Thyroid gland (tissue), 4 donors: ENCODE measurements around the gene HS6ST1. TPM values are rescaled to one million over a fixed set of nuclear protein-coding genes. Genes with fewer than 3 reads are reported as not detected.

Source experiments
- DNase-seq, 2 donors: peaks; one replicate each; pipeline ENCODE4 v3.0.0-alpha.2; 2019
- H3K27ac ChIP-seq, 3 donors: fragments of 200-600 bp; sonication (generic); 1 replicate in 2 of 3; 2 replicates in 1 of 3; pipeline ENCODE4 v1.5.1; 2016 to 2019; ENCODE audit warnings: mild to moderate bottlenecking in 1 of 3, moderate library complexity in 1 of 3
- H3K27me3 ChIP-seq: fragments of 200-600 bp; sonication (generic); one replicate; pipeline ENCODE4 v1.5.1; 2019
- H3K36me3 ChIP-seq, 2 donors: fragments of 200-600 bp; sonication (generic); one replicate each; pipeline ENCODE4 v1.5.1; 2016 to 2019
- H3K4me1 ChIP-seq, 2 donors: fragments of 200-600 bp; sonication (generic); one replicate each; pipeline ENCODE4 v1.5.1; 2017 to 2019
- H3K4me3 ChIP-seq, 3 donors: fragments of 200-600 bp; sonication (generic); replicated peaks in 1 of 3; 1 replicate in 2 of 3; 2 replicates in 1 of 3; pipeline ENCODE4 v1.5.1; 2016; ENCODE audit warnings: mild to moderate bottlenecking in 1 of 3
- H3K9me3 ChIP-seq: fragments of 200-600 bp; sonication (generic); one replicate; pipeline ENCODE4 v1.5.1; 2017
- POLR2A ChIP-seq, 2 donors: fragments of 450-650 bp; IDR thresholded peaks; one replicate each; pipeline ENCODE4 v1.6.1; 2017; ENCODE audit warnings: antibody characterized with exemption in 2 of 2, mild to moderate bottlenecking in 2 of 2, moderate library complexity in 1 of 2
- WGBS, 2 donors: methylation state at CpG; one replicate each; pipeline ENCODE4 v1.1.5; 2017; 5-methylcytosine and 5-hydroxymethylcytosine counted together
- intact Hi-C: fragments of 100-400 bp; cut with DNase I; formaldehyde crosslinking; loops from one replicate; pipeline ENCODE4 v1.15.1; 2023
- total RNA-seq, 4 donors: library from RNA; depleted of rRNA; stranded (reverse); fragments of >200 nt; gene quantifications; one replicate each; pipeline ENCODE4 v1.2.3, GENCODE V29; 2016
- TF ChIP-seq, protein P1 (sequence below), 6 experiments: fragments of 200-600 bp in 3 of 6; fragments of 450-650 bp in 3 of 6; sonication (generic) in 3 of 6; IDR thresholded peaks; one replicate each; pipeline ENCODE4 v1.5.1; 2016 to 2019; ENCODE audit warnings: antibody characterized with exemption in 6 of 6, mild to moderate bottlenecking in 2 of 6, inconsistent platforms in 1 of 6, moderate library complexity in 1 of 6

HS6ST1 gene
- total RNA-seq, 4 donors from 2014 or later: 27.1 to 35.6 (median 32.5) TPM

DNA sequence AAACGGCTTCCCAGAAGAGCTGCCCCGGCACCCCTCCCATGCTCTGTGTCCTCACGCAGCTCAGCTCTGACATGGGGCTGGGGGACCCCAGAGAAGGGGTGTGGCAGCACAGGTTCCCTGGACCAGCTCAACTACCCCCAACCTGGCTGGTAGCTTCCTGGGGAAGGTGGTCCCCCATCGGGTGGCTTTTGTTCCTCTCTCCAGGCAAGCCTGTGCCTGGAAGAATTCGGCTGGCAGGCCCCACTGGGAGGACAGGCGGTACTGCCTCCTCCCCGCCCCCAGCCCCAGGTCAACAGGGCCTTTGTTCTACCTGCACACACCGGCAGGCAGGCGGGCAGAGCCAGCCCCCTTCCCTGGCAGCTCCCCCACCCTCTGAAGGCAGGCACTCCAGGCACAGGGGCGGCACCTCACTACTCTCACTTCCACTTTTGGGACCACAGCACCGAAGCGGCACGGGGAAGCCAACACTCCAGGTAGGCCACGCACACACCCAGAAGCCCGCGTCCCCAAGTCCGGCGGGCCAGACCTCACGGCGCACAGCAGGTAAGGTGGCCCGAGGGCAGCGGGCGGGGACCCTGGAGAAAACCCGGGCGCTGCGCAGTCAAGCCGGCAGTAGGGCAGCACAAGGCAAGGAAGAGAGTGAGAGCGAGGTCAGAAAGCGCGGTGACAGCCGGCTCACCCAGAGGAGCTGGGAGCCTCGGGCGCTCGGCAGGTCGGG, 1.3 kb downstream of the HS6ST1 start:
- 0 to 2% methylated on average over 23 to 24 of the region's 35 CpGs for WGBS, 2 donors
- peak; percentile 67 to 71 for DNase-seq
- no peaks in the 10 kb centered on the region for H3K36me3 ChIP-seq
- intact Hi-C loops: loop anchor here (10.0 kb wide), 1 partner anchor 417 kb away; no protein-coding TSS in a partner anchor
- H3K27ac ChIP-seq: peak overlapping the region in 1 of 3 donors; percentile 53
- no peaks in the 10 kb centered on the region for H3K27me3 ChIP-seq
- H3K4me1 ChIP-seq: peaks cover 24 to 47% of the 10 kb centered on the region in 2 donors
- peak overlapping the region; percentile 39 to 64 (median 63) for H3K4me3 ChIP-seq
- H3K9me3 ChIP-seq: no peaks in the 10 kb centered on the region
- TF ChIP-seq, protein P1, sequence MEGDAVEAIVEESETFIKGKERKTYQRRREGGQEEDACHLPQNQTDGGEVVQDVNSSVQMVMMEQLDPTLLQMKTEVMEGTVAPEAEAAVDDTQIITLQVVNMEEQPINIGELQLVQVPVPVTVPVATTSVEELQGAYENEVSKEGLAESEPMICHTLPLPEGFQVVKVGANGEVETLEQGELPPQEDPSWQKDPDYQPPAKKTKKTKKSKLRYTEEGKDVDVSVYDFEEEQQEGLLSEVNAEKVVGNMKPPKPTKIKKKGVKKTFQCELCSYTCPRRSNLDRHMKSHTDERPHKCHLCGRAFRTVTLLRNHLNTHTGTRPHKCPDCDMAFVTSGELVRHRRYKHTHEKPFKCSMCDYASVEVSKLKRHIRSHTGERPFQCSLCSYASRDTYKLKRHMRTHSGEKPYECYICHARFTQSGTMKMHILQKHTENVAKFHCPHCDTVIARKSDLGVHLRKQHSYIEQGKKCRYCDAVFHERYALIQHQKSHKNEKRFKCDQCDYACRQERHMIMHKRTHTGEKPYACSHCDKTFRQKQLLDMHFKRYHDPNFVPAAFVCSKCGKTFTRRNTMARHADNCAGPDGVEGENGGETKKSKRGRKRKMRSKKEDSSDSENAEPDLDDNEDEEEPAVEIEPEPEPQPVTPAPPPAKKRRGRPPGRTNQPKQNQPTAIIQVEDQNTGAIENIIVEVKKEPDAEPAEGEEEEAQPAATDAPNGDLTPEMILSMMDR (IDR thresholded peaks at IDR 0.05): no peak
- TF ChIP-seq POLR2A (IDR thresholded peaks at IDR 0.05): peak in 1 of 2 donors; percentile 43

DNA sequence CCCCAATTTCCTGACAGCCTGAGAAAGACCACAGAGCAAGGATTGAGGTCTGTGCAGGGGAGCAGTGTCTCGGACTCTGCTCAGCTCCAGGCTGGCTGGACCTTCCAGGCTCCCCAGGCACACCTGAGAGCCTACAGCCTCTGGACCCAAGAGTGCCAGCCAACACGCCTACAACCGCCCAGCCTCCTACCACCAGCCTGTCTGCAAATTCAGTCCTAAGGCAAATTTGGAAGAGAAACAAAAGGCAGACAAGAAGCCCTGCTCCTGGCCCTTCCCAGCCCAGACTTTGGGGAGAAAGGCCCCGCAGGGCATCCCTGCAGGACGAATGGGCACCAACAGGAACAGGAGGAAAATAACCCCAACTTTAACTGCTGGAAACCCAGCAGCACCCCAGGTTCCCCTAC, 1.9 kb downstream of the HS6ST1 start:
- peak in 1 of 2 donors; percentile 7 for DNase-seq
- no peak overlapping the region for H3K27ac ChIP-seq
- intact Hi-C loops: loop anchor here (10.0 kb wide), 1 partner anchor 418 kb away; no protein-coding TSS in a partner anchor
- H3K4me3 ChIP-seq: peak overlapping the region in 1 of 3 donors; percentile 39
- 30 to 53% methylated on average over 3 to 5 of the region's 5 CpGs for WGBS, 2 donors
- peaks cover 24 to 45% of the 10 kb centered on the region in 2 donors for H3K4me1 ChIP-seq
- H3K9me3 ChIP-seq: no peaks in the 10 kb centered on the region
- H3K36me3 ChIP-seq: no peaks in the 10 kb centered on the region
- H3K27me3 ChIP-seq: no peaks in the 10 kb centered on the region
- TF ChIP-seq, protein P1 (IDR thresholded peaks at IDR 0.05): no peak
- TF ChIP-seq POLR2A (IDR thresholded peaks at IDR 0.05): no peak

DNA sequence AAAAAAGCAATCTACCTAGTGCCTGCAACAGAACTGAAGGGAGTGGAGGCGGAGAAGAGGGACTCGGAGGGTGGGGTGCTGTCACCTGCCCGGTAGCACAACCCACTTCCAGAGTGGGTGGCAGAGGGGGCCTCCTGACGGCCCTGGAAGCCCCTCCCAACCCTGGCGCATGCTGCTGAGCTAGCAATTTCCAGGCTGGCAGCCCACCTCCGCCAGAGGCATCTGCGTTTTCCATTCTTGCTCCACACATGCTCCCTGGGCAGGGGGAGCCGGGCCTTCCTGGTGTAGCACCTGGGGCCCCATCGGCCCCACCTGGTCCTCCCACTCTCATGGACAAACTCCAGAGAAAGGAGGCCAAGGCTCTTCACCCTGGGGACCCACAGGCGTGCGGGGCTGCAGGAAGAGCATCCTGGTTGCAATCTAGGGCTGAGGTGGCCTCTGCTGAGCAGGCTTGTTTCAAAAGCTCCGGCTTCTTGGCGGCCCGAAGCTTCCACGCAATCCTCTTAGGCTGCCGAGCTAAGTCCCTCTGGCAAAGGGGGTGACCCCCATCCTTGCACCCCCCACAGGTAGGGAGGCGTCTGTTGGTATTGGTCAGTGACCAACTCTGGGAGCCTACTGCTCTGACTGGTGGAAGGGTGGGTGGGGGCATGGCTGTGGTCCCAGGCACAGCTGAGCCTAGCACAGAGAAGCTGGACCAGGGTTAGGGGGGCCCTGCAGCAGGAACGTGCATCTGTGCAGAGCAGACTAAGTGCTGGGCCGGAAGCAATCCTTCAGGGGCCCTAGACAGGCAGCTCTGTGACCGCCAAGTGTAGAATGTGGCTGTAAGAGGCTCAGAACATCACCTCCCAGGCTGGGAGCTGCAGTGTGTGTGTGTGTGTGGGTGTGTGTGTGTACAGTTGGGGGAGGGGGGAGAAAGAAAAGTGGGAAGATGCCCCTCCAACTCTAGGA, 2.6 kb downstream of the HS6ST1 start:
- 76 to 78% methylated on average over 15 to 20 of the region's 20 CpGs for WGBS, 2 donors
- no peak overlapping the region for H3K27ac ChIP-seq
- peaks cover 24 to 45% of the 10 kb centered on the region in 2 donors for H3K4me1 ChIP-seq
- no peaks in the 10 kb centered on the region for H3K36me3 ChIP-seq
- DNase-seq: peak in 1 of 2 donors; percentile 5
- H3K27me3 ChIP-seq: no peaks in the 10 kb centered on the region
- TF ChIP-seq POLR2A (IDR thresholded peaks at IDR 0.05): no peak
- TF ChIP-seq, protein P1 (IDR thresholded peaks at IDR 0.05): no peak
- intact Hi-C loops: loop anchor here (10.0 kb wide), 1 partner anchor 419 kb away; no protein-coding TSS in a partner anchor
- H3K4me3 ChIP-seq: no peak overlapping the region
- no peaks in the 10 kb centered on the region for H3K9me3 ChIP-seq

DNA sequence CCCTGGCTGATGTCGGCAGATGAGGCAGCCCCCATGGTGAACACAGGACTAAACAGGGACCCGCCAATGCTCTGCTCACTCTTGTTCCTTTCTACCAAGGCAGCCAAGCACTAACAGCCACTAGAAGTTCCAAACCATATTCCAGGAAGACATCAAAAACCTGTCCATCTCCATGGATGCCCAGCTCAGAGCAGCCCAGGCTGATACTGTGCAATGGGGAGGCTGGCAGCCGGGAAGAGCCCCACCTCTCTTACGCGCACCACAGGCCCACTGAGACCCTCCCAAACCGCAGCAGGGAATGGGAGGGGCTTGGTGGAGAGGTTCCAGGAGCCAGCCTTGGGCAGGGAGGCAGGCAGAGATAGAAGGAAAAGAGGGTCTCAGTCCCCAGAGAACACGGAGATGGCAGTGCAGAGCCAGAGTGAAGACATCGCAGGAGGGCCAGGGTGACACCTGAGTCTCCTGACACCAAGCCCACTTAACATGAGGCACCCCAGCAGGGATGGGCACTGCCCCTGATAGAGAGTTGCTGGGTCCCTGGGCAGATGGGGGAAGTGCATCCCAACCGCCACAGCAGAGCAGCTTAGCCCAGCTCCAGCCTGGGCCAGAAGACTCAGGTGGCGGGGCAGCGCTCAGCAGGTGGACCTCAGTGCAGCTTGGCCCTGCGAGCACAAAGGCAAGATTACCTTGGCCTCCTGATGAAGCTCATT, 3.4 kb downstream of the HS6ST1 start:
- no peaks in the 10 kb centered on the region for H3K27me3 ChIP-seq
- H3K36me3 ChIP-seq: no peaks in the 10 kb centered on the region
- WGBS, 2 donors: 74 to 84% methylated on average over 10 to 12 of the region's 12 CpGs
- H3K4me1 ChIP-seq: peaks cover 24 to 53% of the 10 kb centered on the region in 2 donors
- H3K4me3 ChIP-seq: no peak overlapping the region
- intact Hi-C loops: loop anchor here (10.0 kb wide), 1 partner anchor 420 kb away; no protein-coding TSS in a partner anchor
- H3K27ac ChIP-seq: no peak overlapping the region
- H3K9me3 ChIP-seq: no peaks in the 10 kb centered on the region
- DNase-seq: peak in 1 of 2 donors; percentile 5
- TF ChIP-seq POLR2A (IDR thresholded peaks at IDR 0.05): no peak
- TF ChIP-seq, protein P1 (IDR thresholded peaks at IDR 0.05): no peak
